Measurements from ENCODE around the gene ABCA9.
A peak's percentile ranks its signal among the peaks of the same experiment; 100 is the strongest.
"Not testable (repeated sequence)": the region's sequence is repeated elsewhere in the genome, so short reads cannot be mapped to it uniquely, and the experiment has no call there.

ABCA9 gene

DNA sequence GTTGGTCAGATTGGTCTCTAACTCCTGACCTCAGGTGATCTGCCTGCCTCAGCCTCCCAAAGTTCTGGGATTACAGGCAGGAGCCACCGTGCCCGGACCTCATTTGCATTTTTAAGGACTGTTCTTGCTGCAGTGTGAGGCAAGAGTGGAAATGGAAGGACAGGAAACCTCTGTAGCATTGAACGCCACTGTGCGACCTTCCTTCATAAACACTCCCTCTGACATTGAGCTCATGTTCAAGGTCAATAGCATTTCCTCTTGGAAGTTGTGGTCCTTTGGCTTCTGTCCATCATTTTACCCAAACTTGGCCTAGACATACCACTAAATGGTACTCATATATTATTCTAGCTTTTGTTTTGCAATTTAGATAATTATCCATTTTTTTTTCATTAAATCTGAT is 72.8 kb downstream of the ABCA9 start:
- Histone ChIP-seq H3K9me3 (ENCODE audit: low read depth, low read length) (no peaks in the 10 kb centered on the region), H3K27ac (no peak overlapping the region), H3K36me3 (ENCODE audit: insufficient read depth, low read length) (no peaks in the 10 kb centered on the region), H3K4me3 (no peak overlapping the region), H3K9ac (ENCODE audit: insufficient read length) (no peak overlapping the region)
- DNase-seq (ENCODE audit: low read depth, low spot score), result no peak
- TF ChIP-seq EZH2 (IDR thresholded peaks at IDR 0.05), result no peak
- no peak for TF ChIP-seq FOXP2 (optimal IDR thresholded peaks at IDR 0.05; ENCODE audit: control extremely low read depth, extremely low read length, insufficient read depth)
- TF ChIP-seq POLR2AphosphoS5 (IDR thresholded peaks at IDR 0.05; ENCODE audit: borderline replicate concordance, low read depth, low read length), result no peak

- TF ChIP-seq FOXP2 (optimal IDR thresholded peaks at IDR 0.05; ENCODE audit: control extremely low read depth, extremely low read length, insufficient read depth), result no peak
- TF ChIP-seq POLR2AphosphoS5 (IDR thresholded peaks at IDR 0.05; ENCODE audit: borderline replicate concordance, low read depth, low read length), result no peak
- TF ChIP-seq EZH2 (IDR thresholded peaks at IDR 0.05), result no peak
Measured at GRCh38 chr17:68981288-68981687, 79.4 kb downstream of the ABCA9 start.

GRCh38 chr17:68973098-68973846 is 87.5 kb downstream of the ABCA9 start:
- Histone ChIP-seq H3K4me3 (no peak overlapping the region), H3K36me3 (ENCODE audit: insufficient read depth, low read length) (no peaks in the 10 kb centered on the region), H3K9me3 (ENCODE audit: low read depth, low read length) (no peaks in the 10 kb centered on the region), H3K9ac (ENCODE audit: insufficient read length) (no peak overlapping the region), H3K27ac (no peak overlapping the region)
- TF ChIP-seq POLR2AphosphoS5 (IDR thresholded peaks at IDR 0.05; ENCODE audit: borderline replicate concordance, low read depth, low read length), result no peak
- TF ChIP-seq EZH2 (IDR thresholded peaks at IDR 0.05), result no peak
- TF ChIP-seq FOXP2 (optimal IDR thresholded peaks at IDR 0.05; ENCODE audit: control extremely low read depth, extremely low read length, insufficient read depth), result no peak
- no peak for DNase-seq (ENCODE audit: low read depth, low spot score)

More at GRCh38 chr17:68981288-68981687, 79.4 kb downstream of the ABCA9 start:
- DNase-seq (ENCODE audit: low read depth, low spot score), result peak; percentile 14
- Histone ChIP-seq H3K36me3 (ENCODE audit: insufficient read depth, low read length) (no peaks in the 10 kb centered on the region), H3K27ac (no peak overlapping the region), H3K9ac (ENCODE audit: insufficient read length) (no peak overlapping the region), H3K4me3 (no peak overlapping the region), H3K9me3 (ENCODE audit: low read depth, low read length) (no peaks in the 10 kb centered on the region)

- no peak overlapping the region for H3K9ac ChIP-seq (ENCODE audit: insufficient read length)
- no peaks in the 10 kb centered on the region for H3K9me3 ChIP-seq (ENCODE audit: low read depth, low read length)
- H3K27ac ChIP-seq, result no peak overlapping the region
- H3K4me3 ChIP-seq, result no peak overlapping the region
- DNase-seq (ENCODE audit: low read depth, low spot score), result peak; percentile 22
- TF ChIP-seq POLR2AphosphoS5 (IDR thresholded peaks at IDR 0.05; ENCODE audit: borderline replicate concordance, low read depth, low read length) (no peak), FOXP2 (optimal IDR thresholded peaks at IDR 0.05; ENCODE audit: control extremely low read depth, extremely low read length, insufficient read depth) (no peak), EZH2 (IDR thresholded peaks at IDR 0.05) (no peak)
- no peaks in the 10 kb centered on the region for H3K36me3 ChIP-seq (ENCODE audit: insufficient read depth, low read length)
Measured at GRCh38 chr17:68972119-68972704, 88.5 kb downstream of the ABCA9 start.

- no peak for TF ChIP-seq EZH2 (IDR thresholded peaks at IDR 0.05)
- no peak for TF ChIP-seq POLR2AphosphoS5 (IDR thresholded peaks at IDR 0.05; ENCODE audit: borderline replicate concordance, low read depth, low read length)
- TF ChIP-seq FOXP2 (optimal IDR thresholded peaks at IDR 0.05; ENCODE audit: control extremely low read depth, extremely low read length, insufficient read depth), result no peak
- no peak overlapping the region for H3K27ac ChIP-seq
Measured at GRCh38 chr17:68969101-68969500, 91.6 kb downstream of the ABCA9 start.

GRCh38 chr17:68963958-68964357 is 96.8 kb downstream of the ABCA9 start:
- H3K4me3 ChIP-seq, result no peak overlapping the region
- TF ChIP-seq POLR2AphosphoS5 (IDR thresholded peaks at IDR 0.05; ENCODE audit: borderline replicate concordance, low read depth, low read length), result no peak
- no peak for TF ChIP-seq FOXP2 (optimal IDR thresholded peaks at IDR 0.05; ENCODE audit: control extremely low read depth, extremely low read length, insufficient read depth)
- TF ChIP-seq EZH2 (IDR thresholded peaks at IDR 0.05), result no peak
- DNase-seq (ENCODE audit: low read depth, low spot score), result no peak
- H3K36me3 ChIP-seq (ENCODE audit: insufficient read depth, low read length), result no peaks in the 10 kb centered on the region
- H3K9me3 ChIP-seq (ENCODE audit: low read depth, low read length), result no peaks in the 10 kb centered on the region
- no peak overlapping the region for H3K27ac ChIP-seq
- no peak overlapping the region for H3K9ac ChIP-seq (ENCODE audit: insufficient read length)

More at GRCh38 chr17:68969101-68969500, 91.6 kb downstream of the ABCA9 start:
- Histone ChIP-seq H3K9me3 (ENCODE audit: low read depth, low read length) (no peaks in the 10 kb centered on the region), H3K9ac (ENCODE audit: insufficient read length) (no peak overlapping the region), H3K36me3 (ENCODE audit: insufficient read depth, low read length) (no peaks in the 10 kb centered on the region), H3K4me3 (no peak overlapping the region)
- no peak for DNase-seq (ENCODE audit: low read depth, low spot score)

GRCh38 chr17:68961214-68961882 is 99.4 kb downstream of the ABCA9 start:
- TF ChIP-seq POLR2AphosphoS5 (IDR thresholded peaks at IDR 0.05; ENCODE audit: borderline replicate concordance, low read depth, low read length) (no peak), FOXP2 (optimal IDR thresholded peaks at IDR 0.05; ENCODE audit: control extremely low read depth, extremely low read length, insufficient read depth) (no peak), EZH2 (IDR thresholded peaks at IDR 0.05) (no peak)
- no peak overlapping the region for H3K4me3 ChIP-seq
- DNase-seq (ENCODE audit: low read depth, low spot score), result no peak

GRCh38 chr17:68959117-68959516 is 101.6 kb downstream of the ABCA9 start:
- not testable (repeated sequence) for H3K9me3 ChIP-seq (ENCODE audit: low read depth, low read length); H3K27ac ChIP-seq; H3K4me3 ChIP-seq; DNase-seq (ENCODE audit: low read depth, low spot score); H3K36me3 ChIP-seq (ENCODE audit: insufficient read depth, low read length); H3K9ac ChIP-seq (ENCODE audit: insufficient read length)

More at GRCh38 chr17:68961214-68961882, 99.4 kb downstream of the ABCA9 start:
- no peak overlapping the region for H3K9ac ChIP-seq (ENCODE audit: insufficient read length)
- H3K36me3 ChIP-seq (ENCODE audit: insufficient read depth, low read length), result no peaks in the 10 kb centered on the region
- no peak overlapping the region for H3K27ac ChIP-seq
- no peaks in the 10 kb centered on the region for H3K9me3 ChIP-seq (ENCODE audit: low read depth, low read length)

All from SK-N-MC (cell line).